Heart left ventricle (tissue), 16 donors: ENCODE data around the gene YARS1. TPM values are rescaled to one million over a fixed set of nuclear protein-coding genes. Genes with fewer than 3 reads are reported as not detected.

Experiments used
- ATAC-seq, 4 donors: fragments of 200-7000 bp; cut with Tn5 transposase; one replicate each; pipeline ENCODE4 v1.9.1; 2020 to 2022; ENCODE audit warnings: moderate library complexity in 4 of 4, mild to moderate bottlenecking in 3 of 4, moderate number of reproducible peaks in 1 of 4
- DNase-seq, 5 donors: peaks; one replicate each; pipeline ENCODE4 v3.0.0-alpha.2; 2020
- H3K27ac ChIP-seq, 12 donors: fragments of 200-600 bp; sonication (generic) in 4 of 12; one replicate each; pipeline versions ENCODE4 v1.5.0 to v1.8.0; 2016 to 2022; ENCODE audit warnings: mild to moderate bottlenecking in 2 of 12
- H3K27me3 ChIP-seq, 9 donors: fragments of 200-600 bp; sonication (generic) in 2 of 9; one replicate each; pipeline versions ENCODE4 v1.5.1 to v1.8.0; 2016 to 2022; ENCODE audit warnings: mild to moderate bottlenecking in 3 of 9
- H3K36me3 ChIP-seq, 9 donors: fragments of 200-600 bp; sonication (generic) in 2 of 9; one replicate each; pipeline versions ENCODE4 v1.5.0 to v1.8.0; 2018 to 2022; ENCODE audit warnings: mild to moderate bottlenecking in 2 of 9
- H3K4me1 ChIP-seq, 12 donors: fragments of 200-600 bp; sonication (generic) in 4 of 12; one replicate each; pipeline versions ENCODE4 v1.5.0 to v1.8.0; 2016 to 2022; ENCODE audit warnings: mild to moderate bottlenecking in 3 of 12
- H3K4me3 ChIP-seq, 12 donors: fragments of 200-600 bp; sonication (generic) in 4 of 12; one replicate each; pipeline versions ENCODE4 v1.5.0 to v1.8.0; 2017 to 2022; ENCODE audit warnings: mild to moderate bottlenecking in 9 of 12, moderate library complexity in 4 of 12
- H3K9me3 ChIP-seq, 12 donors: fragments of 200-600 bp; sonication (generic) in 4 of 12; one replicate each; pipeline versions ENCODE4 v1.5.0 to v1.8.0; 2016 to 2022; ENCODE audit warnings: mild to moderate bottlenecking in 1 of 12
- POLR2A ChIP-seq, 2 donors: fragments of 450-650 bp; IDR thresholded peaks; one replicate each; pipeline ENCODE4 v1.6.1; 2017; ENCODE audit warnings: antibody characterized with exemption in 2 of 2, mild to moderate bottlenecking in 2 of 2, moderate library complexity in 2 of 2
- WGBS, 4 donors: extraction: QIAGEN DNeasy Blood & Tissue Kit in 2 of 4; methylation state at CpG; one replicate each; pipeline versions ENCODE4 v1.1.5 to v1.1.7; 2013 to 2018; 5-methylcytosine and 5-hydroxymethylcytosine counted together
- intact Hi-C, 10 donors: fragments of 100-400 bp; cut with DNase I; formaldehyde crosslinking; loops; one replicate each; pipeline versions ENCODE4 v1.11.1 to v1.14.2; 2022
- polyA plus RNA-seq, 2 donors: library from polyadenylated mRNA; stranded (reverse); fragments of 200-250 nt; gene quantifications; one replicate each; pipeline ENCODE4 v1.2.3, GENCODE V29; 2013
- total RNA-seq, 9 donors: library from RNA; depleted of rRNA in 2 of 9; stranded (reverse); fragments of >200 nt in 2 of 9; fragmentation: NEBNext Ultra II Directional in 3 of 9; extraction: Animal tissue kit (Norgen Biotek cat#: 25700) in 3 of 9; gene quantifications; one replicate each; pipeline versions ENCODE4 v1.1.0 to v1.2.4, GENCODE V29; 2016 to 2023
- TF ChIP-seq, protein P1 (sequence below), 12 donors: fragments of 200-600 bp; sonication (generic) in 4 of 12; IDR thresholded peaks; one replicate each; pipeline versions ENCODE4 v1.5.0 to v1.8.0; 2018 to 2022; ENCODE audit warnings: antibody characterized with exemption in 12 of 12, mild to moderate bottlenecking in 5 of 12
- donor health status: ischemic (EF 13 %, LVEDD 7.1; RV severe dilation, severe dysfunction).
- donor health status: healthy with polysubstance abuse.
- donor health status: DM: no; HTN: yes; CAD: no.
- donor health status: DM: no; HTN: no; CAD: no.
- donor health status: ischemic (EF 25% LVEDD 6.9; RV normal size, moderate dysfunction).
- donor health status: ischemic (EF 25% LVEDD 5.7; RV mildly dilated, moderate dysfunction).
- donor health status: healthy.
- donor health status: DM: yes; HTN: yes; CAD: no.
- donor health status: ischemic (EF 35%, LVEDD 5.7; RV mildly dilated, moderate dysfunction).
- donor health status: nonischemic (EF 11% LVEDD 7.7; RV severe dilation, severe dysfunction).
- donor health status: DM: yes; HTN: yes; CAD: no.
- donor health status: PGD.
- donor health status: ischemic (EF 29% LVEDD 5.4; RV normal size, mild dysfunction).
- donor health status: nonischemic (EF 23%, LVEDD 6.1; RV moderate dilation, normal function).

YARS1 gene
- total and polyA plus RNA-seq, 11 donors, result 18.6 to 61.3 (median 34.8) TPM

DNA sequence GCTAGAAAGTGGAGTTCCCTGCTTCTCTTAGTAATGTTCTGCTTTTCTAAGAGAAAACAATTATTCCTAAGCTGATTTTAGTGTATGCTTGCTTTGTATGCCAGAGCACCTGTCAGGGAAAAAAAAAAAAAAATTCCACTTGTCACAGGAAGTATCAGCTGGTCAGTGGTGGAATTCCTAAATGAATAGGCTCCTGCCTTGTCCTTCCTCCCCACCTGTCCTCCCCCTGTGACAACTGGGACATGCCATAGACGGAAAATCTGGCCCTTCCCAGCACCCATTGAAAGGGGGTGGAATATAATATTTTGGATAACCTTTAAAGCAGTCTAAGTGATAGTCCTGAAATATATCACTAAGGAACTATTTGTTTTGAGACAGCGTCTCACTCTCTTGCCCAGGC lies 42.8 kb upstream of the YARS1 start:
- no peak for TF ChIP-seq POLR2A (IDR thresholded peaks at IDR 0.05)
- TF ChIP-seq, protein P1, sequence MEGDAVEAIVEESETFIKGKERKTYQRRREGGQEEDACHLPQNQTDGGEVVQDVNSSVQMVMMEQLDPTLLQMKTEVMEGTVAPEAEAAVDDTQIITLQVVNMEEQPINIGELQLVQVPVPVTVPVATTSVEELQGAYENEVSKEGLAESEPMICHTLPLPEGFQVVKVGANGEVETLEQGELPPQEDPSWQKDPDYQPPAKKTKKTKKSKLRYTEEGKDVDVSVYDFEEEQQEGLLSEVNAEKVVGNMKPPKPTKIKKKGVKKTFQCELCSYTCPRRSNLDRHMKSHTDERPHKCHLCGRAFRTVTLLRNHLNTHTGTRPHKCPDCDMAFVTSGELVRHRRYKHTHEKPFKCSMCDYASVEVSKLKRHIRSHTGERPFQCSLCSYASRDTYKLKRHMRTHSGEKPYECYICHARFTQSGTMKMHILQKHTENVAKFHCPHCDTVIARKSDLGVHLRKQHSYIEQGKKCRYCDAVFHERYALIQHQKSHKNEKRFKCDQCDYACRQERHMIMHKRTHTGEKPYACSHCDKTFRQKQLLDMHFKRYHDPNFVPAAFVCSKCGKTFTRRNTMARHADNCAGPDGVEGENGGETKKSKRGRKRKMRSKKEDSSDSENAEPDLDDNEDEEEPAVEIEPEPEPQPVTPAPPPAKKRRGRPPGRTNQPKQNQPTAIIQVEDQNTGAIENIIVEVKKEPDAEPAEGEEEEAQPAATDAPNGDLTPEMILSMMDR (IDR thresholded peaks at IDR 0.05), result no peak
- WGBS, 4 donors, result 88 to 93% (median 89%) methylated on average over 2 of the region's 2 CpGs
- peaks cover 0 to 87% (median 47%) of the 10 kb centered on the region in 9 donors for H3K36me3 ChIP-seq
- H3K4me3 ChIP-seq, result no peak overlapping the region
- no peak for DNase-seq
- H3K9me3 ChIP-seq, result no peaks in the 10 kb centered on the region
- H3K4me1 ChIP-seq, result peaks cover 0 to 33% (median 16%) of the 10 kb centered on the region in 12 donors
- no peaks in the 10 kb centered on the region for H3K27me3 ChIP-seq
- H3K27ac ChIP-seq, result no peak overlapping the region
- no peak for ATAC-seq
- intact Hi-C loops, result loop anchor here in 2 of 10 donors (5.0 to 10.0 kb wide), 2 partner anchors 33 to 155 kb away; partner anchors contain the start of gene SYNC (in 1 of the 2)

DNA sequence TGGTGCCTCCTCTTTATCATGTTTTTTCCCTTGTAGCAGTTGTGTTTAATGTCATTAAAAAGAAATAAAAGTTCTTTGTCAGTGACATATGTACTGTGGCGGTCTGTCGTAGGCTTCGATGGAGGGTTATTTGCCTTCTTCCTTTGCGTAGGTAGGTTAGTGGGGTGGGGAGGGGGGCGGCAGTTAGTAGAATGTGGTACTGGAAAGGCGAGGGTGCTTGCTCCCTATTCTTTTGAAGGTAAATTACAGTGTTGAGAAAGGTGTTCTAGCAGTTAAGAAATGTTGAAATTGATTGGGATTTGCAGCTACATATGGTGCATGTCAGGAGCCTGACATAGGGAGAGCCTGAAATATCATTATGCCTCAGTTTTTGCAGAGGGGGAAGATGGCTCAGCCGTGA lies 41.6 kb upstream of the YARS1 start:
- no peak for ATAC-seq
- Histone ChIP-seq H3K27me3 (no peaks in the 10 kb centered on the region), H3K4me1 (peaks cover 0 to 22% (median 13%) of the 10 kb centered on the region in 12 donors), H3K9me3 (no peaks in the 10 kb centered on the region), H3K27ac (no peak overlapping the region), H3K4me3 (no peak overlapping the region), H3K36me3 (peaks cover 0 to 91% (median 58%) of the 10 kb centered on the region in 9 donors)
- no peak for DNase-seq
- TF ChIP-seq, protein P1 (IDR thresholded peaks at IDR 0.05), result no peak
- no peak for TF ChIP-seq POLR2A (IDR thresholded peaks at IDR 0.05)
- intact Hi-C loops, result no loop called here
- WGBS, 4 donors, result 91 to 94% (median 93%) methylated on average over 7 of the region's 7 CpGs

DNA sequence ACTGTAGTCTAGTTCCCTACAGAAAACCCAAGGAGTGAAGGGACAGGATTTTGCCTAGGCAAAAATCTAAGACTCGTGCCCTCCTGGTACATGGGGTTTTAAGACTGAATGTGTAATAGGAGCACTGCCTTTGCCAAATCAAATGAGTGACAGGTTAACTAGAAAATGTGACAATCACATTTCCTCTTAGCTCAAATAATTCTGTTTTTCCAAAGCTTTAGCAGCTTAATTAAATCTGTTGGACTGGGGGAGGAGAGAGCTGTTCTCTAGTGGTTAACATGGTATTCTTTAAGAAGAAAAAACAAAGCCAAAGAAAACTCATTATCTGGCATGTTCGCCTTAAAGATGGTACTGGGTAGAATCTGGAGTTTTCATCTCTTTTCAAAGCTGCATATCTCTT lies 41.0 kb upstream of the YARS1 start:
- Histone ChIP-seq H3K4me1 (peaks cover 0 to 21% (median 12%) of the 10 kb centered on the region in 12 donors), H3K27ac (no peak overlapping the region), H3K4me3 (no peak overlapping the region), H3K27me3 (no peaks in the 10 kb centered on the region), H3K9me3 (no peaks in the 10 kb centered on the region), H3K36me3 (peaks cover 0 to 92% (median 60%) of the 10 kb centered on the region in 9 donors)
- no peak for ATAC-seq
- WGBS, 4 donors, result 95 to 99% (median 96%) methylated on average over 2 of the region's 2 CpGs
- intact Hi-C loops, result no loop called here
- no peak for DNase-seq
- no peak for TF ChIP-seq POLR2A (IDR thresholded peaks at IDR 0.05)
- TF ChIP-seq, protein P1 (IDR thresholded peaks at IDR 0.05), result no peak

DNA sequence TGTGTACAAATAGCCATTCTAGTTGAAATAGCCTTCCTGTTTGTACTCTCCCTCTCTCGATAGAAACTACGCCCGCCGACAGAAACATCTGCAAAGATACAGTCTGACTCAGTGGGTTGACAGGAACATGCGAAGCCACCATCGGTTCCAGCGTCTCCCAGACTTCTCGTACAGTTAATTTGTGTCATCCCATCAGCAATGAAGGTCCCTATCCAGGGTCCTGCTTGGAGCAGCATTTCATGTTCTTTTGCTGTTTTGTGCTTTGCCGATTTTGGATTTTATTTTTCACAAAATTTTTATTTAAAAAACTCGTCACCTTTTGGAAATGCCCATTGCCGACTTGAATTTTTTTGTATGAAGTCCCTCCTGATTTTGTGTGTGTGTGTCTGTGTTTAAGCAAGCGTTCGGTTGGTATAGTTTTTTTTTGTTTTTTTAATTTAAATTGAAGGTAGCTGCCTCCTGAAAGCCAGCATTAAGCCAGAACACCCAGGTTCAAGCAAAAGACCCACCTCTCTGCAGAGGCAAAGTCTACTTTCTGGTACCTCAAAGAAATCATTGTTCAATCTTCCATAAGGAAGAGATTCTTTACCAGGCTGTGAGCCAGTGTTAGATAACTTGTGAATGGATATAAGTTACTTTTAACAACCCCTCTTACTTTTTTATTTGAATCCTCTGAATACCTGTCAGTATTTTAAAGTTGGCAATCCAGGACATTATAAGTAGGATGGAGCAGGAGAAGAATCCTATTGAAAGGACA lies 38.9 kb upstream of the YARS1 start:
- intact Hi-C loops, result no loop called here
- Histone ChIP-seq H3K27ac (no peak overlapping the region), H3K4me3 (no peak overlapping the region), H3K36me3 (peaks cover 0 to 81% (median 67%) of the 10 kb centered on the region in 9 donors), H3K27me3 (no peaks in the 10 kb centered on the region), H3K4me1 (peaks cover 0 to 5% (median under 1%) of the 10 kb centered on the region in 12 donors), H3K9me3 (no peaks in the 10 kb centered on the region)
- no peak for DNase-seq
- TF ChIP-seq, protein P1 (IDR thresholded peaks at IDR 0.05), result no peak
- TF ChIP-seq POLR2A (IDR thresholded peaks at IDR 0.05), result no peak
- WGBS, 4 donors, result 92 to 94% (median 94%) methylated on average over 13 of the region's 13 CpGs
- ATAC-seq, result no peak
